SU-DHL-6 (cell line): ENCODE data around the gene OLR1.

ENCODE experiments used
- H2AFZ ChIP-seq: fragments of 200-600 bp; sonication (generic); 2 replicates; pipeline ENCODE4 v1.6.1; 2014; ENCODE audit warnings: low read depth, mild to moderate bottlenecking, moderate library complexity, mixed read lengths, antibody characterized with exemption, low read length; ENCODE audit not compliant: severe bottlenecking
- H3F3A ChIP-seq: fragments of 200-600 bp; shearing (Covaris generic); 2 replicates; pipeline ENCODE4 v1.6.0; 2016; ENCODE audit warnings: antibody characterized with exemption, mild to moderate bottlenecking; ENCODE audit not compliant: insufficient read depth
- H3K27ac ChIP-seq: fragments of 200-600 bp; sonication (generic); 2 replicates; pipeline ENCODE4 v1.5.1; 2016; ENCODE audit warnings: low read depth, mild to moderate bottlenecking, low read length, moderate library complexity, mixed read lengths
- H3K27me3 ChIP-seq: fragments of 200-600 bp; sonication (generic), shearing (Covaris generic); 2 replicates; pipeline ENCODE4 v1.6.0; 2014; ENCODE audit warnings: mild to moderate bottlenecking, low read length
- H3K36me3 ChIP-seq: fragments of 200-600 bp; sonication (generic); 2 replicates; pipeline ENCODE4 v1.6.1; 2014; ENCODE audit warnings: mild to moderate bottlenecking, low read length, mixed read lengths
- H3K4me2 ChIP-seq: fragments of 300-600, 200-600 bp; shearing (Covaris generic), sonication (generic); 2 replicates; pipeline ENCODE4 v1.6.0; 2014; ENCODE audit warnings: low read length, low read depth, mild to moderate bottlenecking; ENCODE audit not compliant: poor library complexity, severe bottlenecking
- H3K4me3 ChIP-seq: fragments of 200-600 bp; sonication (generic); 2 replicates; pipeline ENCODE4 v1.5.1; 2014; ENCODE audit warnings: antibody characterized with exemption, low read length, mild to moderate bottlenecking, mixed read lengths; ENCODE audit not compliant: insufficient read depth, poor library complexity, severe bottlenecking
- H3K79me2 ChIP-seq: fragments of 200-600 bp; sonication (generic); 2 replicates; pipeline ENCODE4 v1.6.1; 2014; ENCODE audit warnings: mild to moderate bottlenecking, low read length, moderate library complexity; ENCODE audit not compliant: insufficient read depth
- H3K9ac ChIP-seq: fragments of 200-600 bp; sonication (generic); 2 replicates; pipeline ENCODE4 v1.7.0; 2014; ENCODE audit warnings: mild to moderate bottlenecking, low read length
- H3K9me2 ChIP-seq: fragments of 200-600 bp; sonication (generic); replicated peaks from 2 replicates; pipeline ENCODE4 v1.6.1; 2014; ENCODE audit warnings: low read length; ENCODE audit not compliant: insufficient read depth
- H3K9me3 ChIP-seq: fragments of 200-600 bp; sonication (generic); 2 replicates; pipeline ENCODE4 v1.6.1; 2014; ENCODE audit warnings: low read length, mixed read lengths; ENCODE audit not compliant: insufficient read depth
- H4K20me1 ChIP-seq: fragments of 200-600 bp; sonication (generic); 2 replicates; pipeline ENCODE4 v1.6.1; 2014; ENCODE audit warnings: low read depth, mild to moderate bottlenecking, antibody characterized with exemption, low read length, moderate library complexity, mixed read lengths
- CTCF ChIP-seq: fragments of 200-600 bp; sonication (generic); IDR thresholded peaks from one replicate; pipeline ENCODE4 v1.5.1; 2017; ENCODE audit warnings: antibody characterized with exemption, mild to moderate bottlenecking, low read length, moderate library complexity; ENCODE audit not compliant: insufficient read depth, poor library complexity, severe bottlenecking
- EZH2phosphoT487 ChIP-seq: fragments of 200-600 bp; sonication (generic), shearing (Covaris generic); conservative IDR thresholded peaks from 2 replicates; pipeline ENCODE4 v1.6.1; 2018; ENCODE audit warnings: mild to moderate bottlenecking, antibody characterized with exemption, low read length, moderate library complexity, mixed read lengths

The OLR1 gene

DNA sequence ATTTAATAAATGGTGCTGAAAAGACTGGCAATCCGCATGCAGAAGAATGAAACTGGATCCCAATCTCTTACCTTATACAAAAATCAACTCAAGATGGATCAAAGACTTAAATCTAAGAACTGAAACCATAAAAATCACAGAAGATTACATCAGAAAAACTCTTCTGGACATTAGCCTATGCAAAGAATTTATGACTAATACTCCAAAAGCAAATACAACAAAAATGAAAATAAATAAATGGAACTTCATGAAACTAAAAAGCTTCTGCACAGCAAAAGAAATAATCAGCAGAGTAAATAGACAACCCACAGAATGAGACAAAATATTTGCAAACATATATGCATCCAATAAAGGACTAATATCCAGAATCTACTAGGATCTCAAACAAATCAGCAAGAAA, 58.9 kb downstream of the OLR1 start:
- Histone ChIP-seq H3K4me2 (no peak overlapping the region), H4K20me1 (no peaks in the 10 kb centered on the region)
- TF ChIP-seq EZH2phosphoT487 (no peak), CTCF (no peak)

DNA sequence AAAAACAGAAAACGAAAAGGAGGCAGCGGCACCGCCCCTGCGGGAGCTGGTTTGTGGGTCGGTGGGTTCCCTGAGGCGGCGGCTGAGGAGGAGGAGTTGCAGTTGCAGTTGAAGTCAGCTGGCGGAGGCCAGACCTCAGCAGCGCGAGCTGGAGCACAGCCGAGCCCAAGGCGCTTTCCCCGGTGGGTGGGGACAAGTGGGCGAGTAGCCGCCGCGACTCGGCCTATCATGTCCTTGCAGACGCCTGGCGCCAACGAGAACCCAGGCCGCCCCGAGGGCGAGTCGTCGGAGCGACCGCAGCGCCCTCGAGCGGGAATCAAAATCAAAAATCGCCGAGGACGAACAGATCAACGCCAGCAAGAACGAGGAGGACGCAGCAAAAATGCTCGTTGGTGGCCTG, 60.5 kb downstream of the OLR1 start:
- Histone ChIP-seq H3K36me3 (no peaks in the 10 kb centered on the region), H3K9ac (no peak overlapping the region), H3K79me2 (no peaks in the 10 kb centered on the region), H4K20me1 (no peaks in the 10 kb centered on the region), H3K27ac (no peak overlapping the region), H3K27me3 (no peaks in the 10 kb centered on the region), H3K4me3 (no peak overlapping the region), H3K9me2 (no peaks in the 10 kb centered on the region), H3F3A (no peaks in the 10 kb centered on the region), H3K9me3 (no peaks in the 10 kb centered on the region), H2AFZ (no peak overlapping the region), H3K4me2 (no peak overlapping the region)
- no peak for TF ChIP-seq EZH2phosphoT487
- no peak for TF ChIP-seq CTCF

More for the DNA sequence above, 58.9 kb downstream of the OLR1 start:
- no peak overlapping the region for H2AFZ ChIP-seq
- H3K27me3 ChIP-seq: no peaks in the 10 kb centered on the region
- H3K27ac ChIP-seq: no peak overlapping the region
- H3K4me3 ChIP-seq: no peak overlapping the region
- H3K79me2 ChIP-seq: no peaks in the 10 kb centered on the region
- H3K9me2 ChIP-seq: no peaks in the 10 kb centered on the region
- no peaks in the 10 kb centered on the region for H3K36me3 ChIP-seq
- H3K9ac ChIP-seq: no peak overlapping the region
- no peaks in the 10 kb centered on the region for H3K9me3 ChIP-seq
- no peaks in the 10 kb centered on the region for H3F3A ChIP-seq

GRCh38 chr12:10110256-10110844, 61.6 kb downstream of the OLR1 start:
- Histone ChIP-seq H4K20me1 (no peaks in the 10 kb centered on the region), H3K9ac (no peak overlapping the region), H3K27me3 (no peaks in the 10 kb centered on the region), H3K79me2 (no peaks in the 10 kb centered on the region), H3K4me2 (no peak overlapping the region), H3K9me2 (no peaks in the 10 kb centered on the region), H3F3A (no peaks in the 10 kb centered on the region), H3K4me3 (no peak overlapping the region), H3K27ac (no peak overlapping the region), H2AFZ (no peak overlapping the region), H3K9me3 (no peaks in the 10 kb centered on the region), H3K36me3 (no peaks in the 10 kb centered on the region)
- TF ChIP-seq CTCF (no peak), EZH2phosphoT487 (no peak)
